HG02678 (cell line): ENCODE data around the gene SEC61B.

Source experiments
- ATAC-seq: cut with Tn5 transposase; IDR thresholded peaks from one replicate; pipeline ENCODE4 v1.9.1; 2021; ENCODE audit warnings: mild to moderate bottlenecking, moderate library complexity; ENCODE audit not compliant: unreplicated experiment

The SEC61B gene

GRCh38 chr9:99221621-99222415, at the start of gene SEC61B, which contains the start of gene ALG2:
SEC61B (plus strand) TSS chr9:99222282; CDS start chr9:99222364, 82 bp downstream.
ALG2 (minus strand) TSS chr9:99221942; CDS start chr9:99221894, 48 bp downstream.
- ATAC-seq, result peak; percentile 93

DNA sequence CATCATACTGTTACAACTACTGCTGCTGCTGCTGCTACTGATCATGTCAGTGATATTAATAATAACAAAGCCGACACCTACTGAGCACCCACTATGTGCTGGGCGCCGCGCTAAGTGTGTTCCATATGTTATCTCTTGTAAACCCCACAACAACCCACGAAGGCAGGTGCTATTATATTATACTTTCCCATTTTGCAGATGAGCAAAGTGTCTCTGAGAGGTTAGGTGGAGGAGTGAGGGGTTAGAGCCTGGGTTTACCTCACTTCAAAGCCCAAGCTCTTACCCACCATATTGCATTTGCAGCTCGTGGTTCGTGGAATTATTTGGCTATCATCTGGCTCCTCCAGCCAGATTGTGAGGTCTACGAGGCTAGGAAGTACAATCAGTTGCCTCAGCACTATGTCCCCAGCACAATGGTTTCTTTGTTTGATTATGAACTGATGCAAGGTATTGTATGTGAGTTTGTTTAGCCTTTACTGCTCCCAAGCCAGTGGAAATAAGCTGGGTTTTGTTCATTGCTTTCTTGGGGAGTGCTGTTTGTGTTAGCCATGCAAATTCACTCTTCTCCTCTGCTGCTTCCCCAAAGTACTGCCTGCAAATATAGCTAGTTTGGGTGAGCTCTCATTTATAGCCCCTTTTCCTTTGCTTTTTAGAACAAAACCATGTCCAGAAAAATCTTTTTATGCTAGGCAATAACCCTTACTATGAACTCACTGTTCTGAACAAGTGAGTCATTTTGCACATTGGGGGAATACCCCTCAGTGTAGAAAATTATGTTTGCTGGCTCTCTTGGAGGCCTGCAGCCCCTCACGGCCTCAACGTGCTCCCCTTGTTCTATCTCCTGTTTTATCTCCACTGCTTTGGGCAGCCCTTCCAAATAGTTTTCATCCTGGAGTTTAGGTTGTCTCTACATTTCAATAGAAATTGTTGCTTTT, 48.2 kb upstream of the SEC61B start:
- ATAC-seq, result peak; percentile 54

DNA sequence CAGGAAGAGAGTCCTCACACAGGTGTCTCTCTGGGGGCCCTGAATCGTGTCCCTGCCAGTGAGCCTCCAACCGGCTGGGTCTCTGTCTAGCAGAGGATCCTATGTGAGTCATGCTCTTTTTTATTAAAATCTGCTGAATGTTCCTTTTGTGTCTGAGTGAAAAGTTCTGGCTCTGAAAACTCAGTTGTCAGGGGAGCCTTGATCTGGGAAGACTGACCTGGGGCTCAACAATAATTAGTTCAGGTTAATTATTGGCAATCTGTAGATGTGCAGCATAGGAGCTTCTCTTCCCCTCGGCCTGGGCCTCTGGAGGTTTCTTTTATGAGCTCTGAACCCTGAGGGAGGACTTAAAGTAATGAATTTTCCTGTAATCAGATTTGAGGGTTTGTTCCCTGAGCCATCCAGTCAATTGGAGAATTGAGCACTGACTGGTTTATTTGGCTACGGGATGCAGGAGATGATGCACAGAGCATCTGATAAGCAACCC, 45.5 kb upstream of the SEC61B start:
- peak; percentile 33 for ATAC-seq

- no peak for ATAC-seq
Observed at GRCh38 chr9:99177576-99178366, 44.3 kb upstream of the SEC61B start.

- no peak for ATAC-seq
Observed at GRCh38 chr9:99178912-99179872, 42.9 kb upstream of the SEC61B start.

DNA sequence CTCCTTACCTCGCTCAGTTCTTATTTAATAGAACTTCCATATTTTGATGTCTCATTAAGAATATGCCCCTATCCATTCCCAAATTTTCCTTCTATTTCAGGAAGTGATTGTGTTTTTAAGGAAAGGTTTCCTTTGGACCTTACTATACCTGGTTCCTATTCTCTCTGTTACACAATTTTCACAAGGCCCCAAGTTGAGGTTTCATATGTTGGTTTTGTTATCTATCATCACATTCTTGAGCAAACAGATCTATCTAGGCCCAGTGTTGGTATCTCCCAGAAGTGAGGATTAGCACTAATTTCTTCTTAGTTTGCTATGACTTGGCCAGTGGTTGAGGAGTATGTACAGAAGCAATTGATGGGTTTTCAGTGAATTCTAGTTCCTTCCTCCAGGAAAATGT, 41.9 kb upstream of the SEC61B start:
- ATAC-seq, result peak; percentile 37

GRCh38 chr9:99180662-99181061, 41.4 kb upstream of the SEC61B start:
- no peak for ATAC-seq

DNA sequence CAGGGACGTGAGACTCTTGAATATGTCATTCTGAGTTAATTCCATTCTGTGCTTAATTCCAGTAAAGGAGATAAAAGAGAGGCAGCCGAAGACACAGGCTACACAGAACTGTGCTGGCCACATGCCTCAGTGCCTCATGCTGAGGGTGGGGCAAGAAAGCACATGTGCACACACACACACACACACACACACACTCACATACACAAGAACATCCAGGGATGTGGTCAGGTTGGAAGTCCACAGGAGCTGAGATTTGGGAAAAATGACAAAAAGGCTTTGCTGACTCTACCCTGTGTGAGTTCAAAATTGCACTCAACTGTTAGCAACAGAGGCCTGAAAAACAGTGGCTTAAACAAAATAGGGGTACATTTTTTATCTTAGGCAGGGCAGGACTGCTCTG, 40.9 kb upstream of the SEC61B start:
- ATAC-seq, result no peak

DNA sequence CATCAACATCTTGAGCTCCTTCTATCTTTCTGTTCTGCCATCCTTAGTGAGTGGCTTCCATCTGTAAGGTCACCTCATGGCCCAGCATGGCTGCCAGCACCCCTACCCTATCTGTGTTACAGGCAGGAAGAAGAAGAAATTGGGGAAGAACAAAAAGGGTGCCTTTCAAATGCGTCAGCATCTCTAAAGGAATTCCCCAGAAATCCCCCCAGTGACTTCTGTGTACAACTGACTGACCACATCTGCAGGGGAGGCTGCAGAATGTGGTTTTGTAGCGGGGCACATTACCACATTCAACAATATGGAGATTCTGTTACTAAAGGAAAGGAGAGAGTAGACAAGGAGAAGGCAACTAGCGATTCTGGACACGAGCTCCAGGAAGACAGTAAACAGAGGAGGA, 40.5 kb upstream of the SEC61B start:
- ATAC-seq, result peak; percentile 53

GRCh38 chr9:99182356-99182755, 39.7 kb upstream of the SEC61B start:
- ATAC-seq, result no peak

GRCh38 chr9:99183616-99184015, 38.5 kb upstream of the SEC61B start:
- ATAC-seq, result no peak

GRCh38 chr9:99184110-99184474, 38.0 kb upstream of the SEC61B start:
- ATAC-seq, result no peak

- peak; percentile 59 for ATAC-seq
Observed at GRCh38 chr9:99184475-99185347, 37.4 kb upstream of the SEC61B start.

- no peak for ATAC-seq
Observed at GRCh38 chr9:99185348-99185632, 36.8 kb upstream of the SEC61B start.

GRCh38 chr9:99185934-99186333, 36.1 kb upstream of the SEC61B start:
- ATAC-seq, result no peak

GRCh38 chr9:99187311-99187710, 34.8 kb upstream of the SEC61B start:
- ATAC-seq, result no peak

- ATAC-seq, result no peak
Observed at GRCh38 chr9:99189186-99189585, 32.9 kb upstream of the SEC61B start.

DNA sequence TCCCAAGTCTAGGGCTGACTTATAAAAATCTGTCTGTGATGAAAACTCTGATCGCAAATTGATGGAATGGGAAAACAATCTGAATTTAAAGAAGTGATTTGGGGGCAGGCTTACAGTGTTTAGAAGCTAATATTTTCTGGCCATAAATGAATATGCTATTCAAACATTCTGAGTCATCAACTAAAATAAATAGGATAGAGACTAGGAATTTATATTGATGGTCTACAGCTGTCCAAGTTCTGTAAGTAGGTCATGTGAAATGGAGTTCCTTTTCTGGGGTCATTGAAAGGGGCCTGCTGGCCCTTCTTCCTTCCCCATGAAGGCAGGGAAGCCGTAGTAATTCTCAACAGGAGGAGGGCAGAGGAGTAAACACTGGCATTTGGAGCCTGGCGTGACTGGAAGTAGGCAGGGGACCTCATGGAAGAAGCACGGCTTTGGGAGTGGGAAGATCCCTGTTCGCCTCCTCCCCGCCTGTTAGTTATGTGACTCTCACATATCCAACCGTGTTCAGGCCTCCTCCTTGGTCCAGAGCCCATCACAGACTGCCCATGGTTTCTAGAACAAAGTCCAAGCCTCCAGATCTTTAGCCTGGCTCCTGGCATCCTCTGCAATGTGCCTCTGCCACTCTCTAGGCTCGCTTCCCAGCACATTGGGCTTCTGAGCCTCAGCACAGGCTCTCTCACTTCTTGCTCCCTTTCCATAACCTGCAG, 32.0 kb upstream of the SEC61B start:
- no peak for ATAC-seq
